HepG2 (cell line): Measurements from ENCODE around the gene ATP9A. TPM values are rescaled to one million over a fixed set of nuclear protein-coding genes. Genes with fewer than 3 reads are reported as not detected.

Experiments used
- ATAC-seq: fragments of 200-7000 bp; cut with Tn5 transposase; 3 replicates; pipeline ENCODE4 v1.9.1; 2020; ENCODE audit warnings: mild to moderate bottlenecking, moderate library complexity
- BruUV-seq: library from RNA; stranded (reverse); fragments of 400-500 nt; replicated peaks from 2 replicates; lab custom pipeline; 2021; lab: Mats Ljungman, UMichigan
- CTCF ChIA-PET: fragments of 300-600 bp; formaldehyde crosslinking; extraction: SDS; loops from one replicate; lab custom pipeline; 2021; ENCODE audit warnings: low total read pairs, inconsistent platforms, low intra/inter-chr PET ratio; lab: Yijun Ruan, JAX
- POLR2A ChIA-PET: fragments of 350-600 bp; sonication (Branson Sonifier 250); formaldehyde crosslinking; loops from one replicate; lab custom pipeline; 2020; ENCODE audit warnings: antibody characterized with exemption, inconsistent platforms; lab: Yijun Ruan, JAX
- DNase-seq: peaks from one replicate; pipeline ENCODE4 v3.0.0-alpha.2; 2015; ENCODE audit warnings: low spot score
- FAIRE-seq: peaks from 3 replicates; lab custom pipeline; 2011; peaks lifted over from hg19 to GRCh38; lab: Jason Lieb, UNC
- H2AFZ ChIP-seq: one replicate; pipeline ENCODE4 v1.6.1; 2011; ENCODE audit warnings: low read length, inconsistent platforms
- H3K27ac ChIP-seq: fragments of 300-600 bp; 3 replicates; pipeline ENCODE4 v1.8.0; 2011; ENCODE audit warnings: mixed run types, mild to moderate bottlenecking, mixed read lengths, low read length, inconsistent platforms; ENCODE audit not compliant: insufficient read depth; ENCODE audit errors: extremely low read length
- H3K27me3 ChIP-seq, 2 experiments: fragments of 200-600 bp in 1 of 2; 2 replicates in 1 of 2; 3 replicates in 1 of 2; pipeline versions ENCODE4 v1.6.0 to v1.8.0; 2011; ENCODE audit warnings: low read length in 2 of 2, mild to moderate bottlenecking in 2 of 2, moderate library complexity in 2 of 2, inconsistent platforms in 1 of 2; ENCODE audit not compliant: insufficient read depth in 2 of 2, control insufficient read depth in 1 of 2
- H3K36me3 ChIP-seq, 2 experiments: fragments of 200-600 bp in 1 of 2; replicated peaks in 1 of 2; 2 replicates in 1 of 2; 3 replicates in 1 of 2; pipeline versions ENCODE4 v1.5.1 to v1.8.0; 2011; ENCODE audit warnings: low read length in 2 of 2, inconsistent platforms in 1 of 2; ENCODE audit not compliant: insufficient read depth in 2 of 2, control insufficient read depth in 1 of 2
- H3K4me1 ChIP-seq: 2 replicates; pipeline ENCODE4 v1.5.1; 2012; ENCODE audit warnings: low read length, inconsistent platforms; ENCODE audit not compliant: insufficient read depth
- H3K4me2 ChIP-seq: 2 replicates; pipeline ENCODE4 v1.6.0; 2011; ENCODE audit warnings: low read depth, low read length, inconsistent platforms
- H3K4me3 ChIP-seq, 3 experiments: fragments of 200-600 bp in 1 of 3; sonication (generic), shearing (Covaris generic) in 1 of 3; replicated peaks in 1 of 3; 2 replicates each; pipeline ENCODE4 v1.5.1; 2011 to 2016; ENCODE audit warnings: low read length in 3 of 3, inconsistent platforms in 2 of 3, low read depth in 2 of 3, mild to moderate bottlenecking in 2 of 3, control low read depth in 1 of 3, mixed read lengths in 1 of 3; ENCODE audit not compliant: insufficient read depth in 1 of 3
- H3K79me2 ChIP-seq: one replicate; pipeline ENCODE4 v1.6.1; 2011; ENCODE audit warnings: low read length, inconsistent platforms; ENCODE audit not compliant: insufficient read depth
- H3K9ac ChIP-seq: 2 replicates; pipeline ENCODE4 v1.6.0; 2011; ENCODE audit warnings: mild to moderate bottlenecking, low read depth, low read length, inconsistent platforms; ENCODE audit not compliant: insufficient read depth
- H3K9me3 ChIP-seq: 2 replicates; pipeline ENCODE4 v1.5.1; 2012; ENCODE audit warnings: mild to moderate bottlenecking, low read length
- H4K20me1 ChIP-seq: 2 replicates; pipeline ENCODE4 v1.6.0; 2011; ENCODE audit warnings: inconsistent platforms, mild to moderate bottlenecking, low read length, moderate library complexity; ENCODE audit not compliant: insufficient read depth
- BRCA1 ChIP-seq: sonication (generic); formaldehyde crosslinking; IDR thresholded peaks from 2 replicates; pipeline ENCODE4 v1.4.0; 2020; ENCODE audit warnings: missing genetic modification reagents
- CBX5 ChIP-seq: sonication (generic); formaldehyde crosslinking; IDR thresholded peaks from 2 replicates; pipeline ENCODE4 v1.4.0; 2020; ENCODE audit warnings: missing genetic modification reagents, borderline replicate concordance
- GTF2F1 ChIP-seq: fragments of 150-350 bp; IDR thresholded peaks from 2 replicates; pipeline ENCODE4 v1.6.1; 2014; ENCODE audit warnings: low read length
- KLF9 ChIP-seq: IDR thresholded peaks from 2 replicates; pipeline ENCODE4 v1.6.1; 2016; ENCODE audit warnings: low read depth
- KMT2B ChIP-seq: IDR thresholded peaks from 2 replicates; pipeline ENCODE4 v1.6.1; 2016; ENCODE audit warnings: missing genetic modification reagents, missing compliant biosample characterization
- MED1 ChIP-seq: sonication (generic); formaldehyde crosslinking; IDR thresholded peaks from 2 replicates; pipeline ENCODE4 v1.4.0; 2020; ENCODE audit warnings: missing genetic modification reagents
- MEIS2 ChIP-seq: sonication (generic); formaldehyde crosslinking; IDR thresholded peaks from 2 replicates; pipeline ENCODE4 v1.9.0; 2021; ENCODE audit warnings: mild to moderate bottlenecking, missing genetic modification reagents
- PRDM10 ChIP-seq: sonication (generic); formaldehyde crosslinking; IDR thresholded peaks from 2 replicates; pipeline ENCODE4 v1.4.0; 2020; ENCODE audit warnings: low read depth, missing genetic modification reagents
- RFXAP ChIP-seq: sonication (generic); formaldehyde crosslinking; IDR thresholded peaks from 2 replicates; pipeline ENCODE4 v1.4.0; 2020; ENCODE audit warnings: missing genetic modification reagents, borderline replicate concordance
- SMAD3 ChIP-seq: sonication (generic); formaldehyde crosslinking; IDR thresholded peaks from 2 replicates; pipeline ENCODE4 v1.4.0; 2020; ENCODE audit warnings: missing genetic modification reagents
- SNAPC2 ChIP-seq: sonication (generic); formaldehyde crosslinking; IDR thresholded peaks from 2 replicates; pipeline ENCODE4 v1.8.1; 2022; ENCODE audit warnings: mild to moderate bottlenecking, missing genetic modification reagents
- TFDP1 ChIP-seq: IDR thresholded peaks from 2 replicates; pipeline ENCODE4 v1.6.1; 2016; ENCODE audit warnings: missing compliant biosample characterization, missing genetic modification reagents, borderline replicate concordance
- THAP11 ChIP-seq: IDR thresholded peaks from 2 replicates; pipeline ENCODE4 v1.6.1; 2016; ENCODE audit warnings: missing biosample characterization, missing genetic modification reagents
- U2AF2 ChIP-seq: fragments of 200-400 bp; formaldehyde crosslinking; IDR thresholded peaks from 2 replicates; pipeline ENCODE4 v1.6.1; 2017; ENCODE audit warnings: low read depth, mild to moderate bottlenecking, low read length
- ZNF121 ChIP-seq: sonication (generic); formaldehyde crosslinking; IDR thresholded peaks from 2 replicates; pipeline ENCODE4 v1.5.0; 2020; ENCODE audit warnings: mild to moderate bottlenecking, missing genetic modification reagents
- ZNF616 ChIP-seq: sonication (generic); formaldehyde crosslinking; IDR thresholded peaks from 2 replicates; pipeline ENCODE4 v1.5.0; 2020; ENCODE audit warnings: low read depth, mild to moderate bottlenecking, missing genetic modification reagents
- WGBS: methylation state at CpG from one replicate; pipeline ENCODE4 v1.1.6; 2017; ENCODE audit warnings: low lambda C conversion rate; 5-methylcytosine and 5-hydroxymethylcytosine counted together
- in situ Hi-C: cut with HindIII; loops from 2 replicates; pipeline ENCODE4 v1.10.0; 2017; ENCODE audit warnings: low pct_unique_long_range_greater_than_20kb; ENCODE audit not compliant: extremely low pct_ligation_motif_present
- intact Hi-C: fragments of 100-400 bp; cut with micrococcal nuclease; formaldehyde crosslinking; loops from one replicate; pipeline ENCODE4 v1.10.0; 2022; ENCODE audit not compliant: unreplicated experiment
- polyA plus RNA-seq, 8 experiments: library from polyadenylated mRNA; depleted of rRNA in 3 of 8; stranded (reverse) in 7 of 8; unstranded in 1 of 8; fragments of >200 nt; fragmentation: Illumina TruSeq in 4 of 8; extraction: Trizol in 4 of 8; gene quantifications; 2 replicates each; pipeline versions ENCODE4 v1.2.1 to v1.2.3, GENCODE V29; 2011 to 2016; ENCODE audit warnings: low read depth in 4 of 8, missing spikeins in 1 of 8, mixed read lengths in 1 of 8; ENCODE audit not compliant: insufficient read depth in 1 of 8
- total RNA-seq, 5 experiments: library from RNA; depleted of rRNA; stranded (reverse); fragments of >200 nt; fragmentation: Illumina TruSeq; extraction: Trizol; gene quantifications; 2 replicates each; pipeline ENCODE4 v1.2.3, GENCODE V29; 2016; ENCODE audit warnings: low read depth in 1 of 5
- TF ChIP-seq, protein P1 (sequence below): IDR thresholded peaks from 2 replicates; pipeline ENCODE4 v1.6.1; 2018; ENCODE audit warnings: missing genetic modification reagents
- TF ChIP-seq, protein P2 (sequence below): IDR thresholded peaks from 2 replicates; pipeline ENCODE4 v1.6.1; 2016

The ATP9A gene
- total and polyA plus RNA-seq, 2 of the 13 experiments (the other 11 are each of a cell fraction or from before 2014, with no cell fraction given): 11.8 to 18.5 TPM

DNA sequence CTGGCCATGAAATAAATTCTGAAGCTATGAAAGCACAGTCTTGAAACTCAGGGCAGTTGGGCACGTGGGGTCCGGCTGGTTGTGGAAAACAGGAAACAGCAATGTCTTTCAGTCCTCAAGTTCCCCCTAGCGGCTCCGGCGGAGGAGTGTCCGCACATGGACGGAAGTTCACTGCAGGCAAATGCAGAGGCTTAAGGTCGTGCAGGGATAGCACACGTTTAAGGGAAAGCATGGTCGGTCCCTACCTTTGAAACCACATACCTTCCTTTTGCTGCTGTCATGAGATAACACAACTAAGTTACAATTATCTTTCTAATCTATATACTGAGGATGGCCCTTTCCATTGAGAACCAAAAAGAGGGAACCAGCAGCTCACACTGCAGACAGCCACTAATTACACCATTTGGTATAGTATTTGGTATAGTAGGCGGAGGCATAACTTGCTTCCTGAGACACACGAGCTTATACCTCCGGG, 173.1 kb downstream of the ATP9A start:
- H3K9me3 ChIP-seq: no peaks in the 10 kb centered on the region
- in situ Hi-C loops (loop anchor here (25.0 kb wide), 1 partner anchor 608 kb away; no protein-coding TSS in a partner anchor), intact Hi-C loops (loop anchor here (1.0 to 10.0 kb wide), 5 partner anchors 54 to 610 kb away; no protein-coding TSS in a partner anchor)
- no peaks in the 10 kb centered on the region for H3K79me2 ChIP-seq
- ChIA-PET POLR2A (no interaction called here), CTCF (interaction anchor here (1.0 to 2.6 kb wide), 7 partner anchors 86 to 607 kb away, joined by 4 to 43 read pairs (median 5); no protein-coding TSS in a partner anchor)
- H3K4me3 ChIP-seq: no peak overlapping the region
- no peaks in the 10 kb centered on the region for H3K27me3 ChIP-seq
- 8% methylated on average over 13 of the region's 13 CpGs for WGBS
- no TSS peak for BruUV-seq
- FAIRE-seq (peak; percentile 99), DNase-seq (peak; percentile 88), ATAC-seq (peak; percentile 98)
- H2AFZ ChIP-seq: no peak overlapping the region
- H3K36me3 ChIP-seq: peaks cover 1 to 5% of the 10 kb centered on the region in 2 experiments; a peak in 1 of 5 replicates
- H4K20me1 ChIP-seq: no peaks in the 10 kb centered on the region
- H3K4me2 ChIP-seq: peak overlapping the region; percentile 35
- H3K27ac ChIP-seq: no peak overlapping the region
- H3K4me1 ChIP-seq: peaks cover 13% of the 10 kb centered on the region
- H3K9ac ChIP-seq: no peak overlapping the region
- TF ChIP-seq SMAD3 (CRISPR knock-in tag) (peak; percentile 75), RFXAP (CRISPR knock-in tag) (no peak), PRDM10 (peak; percentile 58; the same call in 1 of the 2 replicates), U2AF2 (0 out of 2 replicates have a peak, but pooled peaks have one; percentile 58), TFDP1 (CRISPR knock-in tag) (peak; percentile 82; the same call in 1 of the 2 replicates), ZNF616 (CRISPR knock-in tag) (0 out of 2 replicates have a peak, but pooled peaks have one; percentile 40), MEIS2 (0 out of 2 replicates have a peak, but pooled peaks have one; percentile 29), SNAPC2 (peak; percentile 19; the same call in 1 of the 2 replicates), CBX5 (CRISPR knock-in tag) (peak; percentile 82; the same call in 1 of the 2 replicates), BRCA1 (CRISPR knock-in tag) (peak; percentile 86; the same call in 1 of the 2 replicates), ZNF121 (CRISPR knock-in tag) (0 out of 2 replicates have a peak, but pooled peaks have one; percentile 55), THAP11 (peak; percentile 47; the same call in 1 of the 2 replicates), KMT2B (CRISPR knock-in tag) (peak; percentile 37; the same call in 1 of the 2 replicates), KLF9 (CRISPR knock-in tag) (no peak), MED1 (CRISPR knock-in tag) (peak; percentile 66), GTF2F1 (0 out of 2 replicates have a peak, but pooled peaks have one; percentile 11)
- TF ChIP-seq, protein P1, sequence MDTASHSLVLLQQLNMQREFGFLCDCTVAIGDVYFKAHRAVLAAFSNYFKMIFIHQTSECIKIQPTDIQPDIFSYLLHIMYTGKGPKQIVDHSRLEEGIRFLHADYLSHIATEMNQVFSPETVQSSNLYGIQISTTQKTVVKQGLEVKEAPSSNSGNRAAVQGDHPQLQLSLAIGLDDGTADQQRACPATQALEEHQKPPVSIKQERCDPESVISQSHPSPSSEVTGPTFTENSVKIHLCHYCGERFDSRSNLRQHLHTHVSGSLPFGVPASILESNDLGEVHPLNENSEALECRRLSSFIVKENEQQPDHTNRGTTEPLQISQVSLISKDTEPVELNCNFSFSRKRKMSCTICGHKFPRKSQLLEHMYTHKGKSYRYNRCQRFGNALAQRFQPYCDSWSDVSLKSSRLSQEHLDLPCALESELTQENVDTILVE (CRISPR knock-in tag): peak; percentile 73; the same call in 1 of the 2 replicates
- TF ChIP-seq, protein P2, sequence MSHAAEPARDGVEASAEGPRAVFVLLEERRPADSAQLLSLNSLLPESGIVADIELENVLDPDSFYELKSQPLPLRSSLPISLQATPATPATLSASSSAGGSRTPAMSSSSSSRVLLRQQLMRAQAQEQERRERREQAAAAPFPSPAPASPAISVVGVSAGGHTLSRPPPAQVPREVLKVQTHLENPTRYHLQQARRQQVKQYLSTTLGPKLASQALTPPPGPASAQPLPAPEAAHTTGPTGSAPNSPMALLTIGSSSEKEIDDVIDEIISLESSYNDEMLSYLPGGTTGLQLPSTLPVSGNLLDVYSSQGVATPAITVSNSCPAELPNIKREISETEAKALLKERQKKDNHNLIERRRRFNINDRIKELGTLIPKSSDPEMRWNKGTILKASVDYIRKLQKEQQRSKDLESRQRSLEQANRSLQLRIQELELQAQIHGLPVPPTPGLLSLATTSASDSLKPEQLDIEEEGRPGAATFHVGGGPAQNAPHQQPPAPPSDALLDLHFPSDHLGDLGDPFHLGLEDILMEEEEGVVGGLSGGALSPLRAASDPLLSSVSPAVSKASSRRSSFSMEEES (CRISPR knock-in tag): peak; percentile 84
